K562 treated with DMSO at 1 percent for 12 hours (cell line): ENCODE data around the gene NETO1. TPM values are rescaled to one million over a fixed set of nuclear protein-coding genes. Genes with fewer than 3 reads are reported as not detected.

Experiments
- total RNA-seq: library from RNA; unstranded; fragments of 300-600 nt; gene quantifications from 2 replicates; pipeline ENCODE4 v1.2.3, GENCODE V29; 2022; ENCODE audit not compliant: insufficient read depth

Gene NETO1
- not detected in 2 replicates for total RNA-seq

GRCh38 chr18:72867746-72868584, at the start of gene NETO1:
Gene NETO1, minus strand, starts transcription at chr18:72867987. Its CDS starts 696 bp downstream, at chr18:72867291.

